Skeletal muscle satellite cell (primary cell): ENCODE data around the gene MYL6B.

Experiments used
- H3K27me3 ChIP-seq: 2 replicates; pipeline ENCODE4 v1.7.0; 2013; ENCODE audit warnings: low read length; ENCODE audit not compliant: control insufficient read depth, insufficient read depth
- H3K36me3 ChIP-seq: 2 replicates; pipeline ENCODE4 v1.7.0; 2013; ENCODE audit warnings: mild to moderate bottlenecking, control low read depth, low read length; ENCODE audit not compliant: insufficient read depth
- H3K4me1 ChIP-seq: 2 replicates; pipeline ENCODE4 v1.7.0; 2013; ENCODE audit warnings: low read length; ENCODE audit not compliant: control insufficient read depth, insufficient read depth
- H3K4me2 ChIP-seq: 2 replicates; pipeline ENCODE4 v1.7.0; 2013; ENCODE audit warnings: mild to moderate bottlenecking, low read length
- H3K4me3 ChIP-seq: 2 replicates; pipeline ENCODE4 v1.7.0; 2013; ENCODE audit warnings: low read length
- H3K9ac ChIP-seq: 2 replicates; pipeline ENCODE4 v1.7.0; 2013; ENCODE audit warnings: mild to moderate bottlenecking, low read depth, low read length, moderate library complexity
- H3K9me3 ChIP-seq: replicated peaks from 2 replicates; pipeline ENCODE4 v1.7.0; 2013; ENCODE audit warnings: mild to moderate bottlenecking, control low read depth, low read length

MYL6B gene

DNA sequence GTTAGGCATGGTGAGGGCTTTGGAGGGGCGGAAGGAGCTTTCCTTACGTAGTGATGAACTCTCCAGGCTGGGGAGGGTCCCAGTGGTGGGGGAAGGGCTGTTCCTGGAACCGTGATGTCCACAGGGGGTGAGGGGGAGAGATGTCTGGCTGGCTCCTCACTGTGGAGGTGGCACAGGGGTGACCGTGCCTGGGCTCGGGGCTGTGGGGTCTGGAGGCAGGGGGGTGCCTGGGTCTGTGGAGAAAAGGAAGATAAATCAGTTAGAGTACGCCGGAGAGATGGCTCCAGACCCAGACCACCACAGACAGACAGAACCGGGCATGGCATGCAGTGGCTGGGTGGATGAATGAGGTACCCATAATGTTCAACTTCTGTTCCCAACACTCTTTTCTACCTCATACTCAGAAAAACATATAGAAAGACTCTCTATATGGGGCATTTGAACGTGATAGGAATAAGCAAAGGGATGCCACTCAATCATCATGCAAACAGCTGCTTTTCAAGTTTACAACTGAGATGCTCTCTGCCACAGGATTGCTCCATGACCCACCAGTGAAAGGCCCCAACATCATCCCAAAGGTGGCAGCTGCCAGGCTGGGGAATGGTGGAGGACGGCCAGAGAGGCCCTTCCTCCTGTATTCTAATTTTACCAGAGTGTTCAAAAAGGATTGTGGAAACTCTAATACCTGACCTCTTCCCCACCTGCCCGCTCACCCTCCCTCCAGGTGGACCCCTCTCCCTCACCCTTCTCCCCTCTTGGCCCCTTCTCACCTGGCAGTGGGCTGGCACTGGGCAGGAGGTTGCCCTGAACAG lies 11.4 kb downstream of the MYL6B start:
- H3K36me3 ChIP-seq, result peaks cover 81% of the 10 kb centered on the region
- no peak overlapping the region for H3K9ac ChIP-seq
- H3K4me3 ChIP-seq, result no peak overlapping the region
- H3K4me1 ChIP-seq, result peaks cover 25% of the 10 kb centered on the region
- no peak overlapping the region for H3K4me2 ChIP-seq
- no peaks in the 10 kb centered on the region for H3K9me3 ChIP-seq
- no peaks in the 10 kb centered on the region for H3K27me3 ChIP-seq

DNA sequence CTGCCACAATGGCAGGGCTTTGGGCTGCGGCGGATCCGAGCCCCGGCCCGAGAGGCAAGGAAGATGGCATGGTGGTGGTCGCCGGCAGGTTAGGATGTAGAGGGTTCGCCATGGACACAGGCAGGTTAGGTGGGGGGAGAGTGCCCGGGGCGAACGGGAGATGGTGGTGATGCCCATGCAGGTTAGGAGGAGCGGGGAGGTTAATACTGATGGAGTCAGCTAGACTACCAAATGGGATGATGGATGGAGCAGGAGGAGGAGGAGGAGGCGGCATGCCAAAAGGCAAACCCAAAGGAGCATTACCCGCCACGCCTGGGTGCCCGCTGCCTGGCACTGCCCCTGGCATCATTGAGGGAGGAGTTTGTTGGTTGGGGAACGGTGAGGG lies 11.9 kb downstream of the MYL6B start:
- no peaks in the 10 kb centered on the region for H3K9me3 ChIP-seq
- H3K4me2 ChIP-seq, result no peak overlapping the region
- peaks cover 76% of the 10 kb centered on the region for H3K36me3 ChIP-seq
- no peaks in the 10 kb centered on the region for H3K27me3 ChIP-seq
- no peak overlapping the region for H3K4me3 ChIP-seq
- no peak overlapping the region for H3K9ac ChIP-seq
- H3K4me1 ChIP-seq, result peaks cover 25% of the 10 kb centered on the region

- no peaks in the 10 kb centered on the region for H3K27me3 ChIP-seq
- no peak overlapping the region for H3K9ac ChIP-seq
- H3K4me1 ChIP-seq, result peaks cover 18% of the 10 kb centered on the region
- H3K4me3 ChIP-seq, result no peak overlapping the region
- H3K4me2 ChIP-seq, result no peak overlapping the region
- H3K9me3 ChIP-seq, result no peaks in the 10 kb centered on the region
- H3K36me3 ChIP-seq, result peaks cover 76% of the 10 kb centered on the region
Observed at GRCh38 chr12:56165369-56165768, 13.0 kb downstream of the MYL6B start.

DNA sequence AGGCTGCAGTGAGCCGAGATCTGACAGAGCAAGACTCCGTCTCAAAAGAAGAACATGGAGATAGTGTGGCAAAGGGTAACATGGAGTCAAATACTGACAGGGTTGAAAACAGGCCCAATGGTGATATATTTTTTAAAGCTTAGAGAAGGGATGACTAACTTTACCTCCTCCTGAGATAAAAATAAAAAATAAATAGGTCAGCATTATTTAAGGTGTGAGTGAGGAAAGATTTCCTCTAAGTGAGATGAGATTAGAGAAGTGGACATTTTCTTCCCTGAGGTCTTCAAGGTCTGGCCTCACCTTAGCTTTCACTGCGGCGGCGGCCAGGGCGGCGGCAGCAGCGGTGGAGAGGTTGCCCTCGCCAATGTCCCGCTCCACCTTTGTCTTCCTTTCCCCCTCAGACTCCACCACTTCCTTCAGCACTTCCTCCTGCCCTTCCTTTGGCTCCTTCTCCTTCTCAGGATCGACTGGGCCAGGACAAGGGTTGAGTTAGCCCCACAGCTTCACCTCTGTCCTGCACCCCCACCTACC lies 16.9 kb downstream of the MYL6B start:
- no peaks in the 10 kb centered on the region for H3K9me3 ChIP-seq

DNA sequence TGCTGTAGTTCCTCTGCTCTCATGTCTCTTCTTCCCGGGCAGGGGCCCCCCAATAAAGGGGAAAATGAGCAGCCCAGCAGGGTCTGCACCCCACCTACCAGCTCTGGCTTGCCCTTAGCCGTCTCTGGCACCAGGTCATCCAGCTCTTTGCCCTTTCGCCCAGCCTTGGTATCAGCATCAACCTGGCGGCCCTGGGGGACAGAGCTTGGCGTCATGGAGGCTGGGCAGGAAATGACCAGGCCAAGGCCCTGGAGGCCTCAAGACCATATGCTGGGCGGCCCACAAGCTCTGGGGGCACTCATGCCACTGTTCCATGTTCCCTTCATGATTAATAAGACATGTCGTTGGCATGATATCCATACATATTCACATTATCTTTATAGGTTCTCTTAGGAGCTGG lies 20.5 kb downstream of the MYL6B start:
- Histone ChIP-seq H3K4me3 (no peak overlapping the region), H3K4me1 (no peaks in the 10 kb centered on the region), H3K4me2 (no peak overlapping the region), H3K27me3 (no peaks in the 10 kb centered on the region), H3K9me3 (no peaks in the 10 kb centered on the region), H3K36me3 (peaks cover 66% of the 10 kb centered on the region), H3K9ac (no peak overlapping the region)

More for the DNA sequence above, 16.9 kb downstream of the MYL6B start:
- no peak overlapping the region for H3K9ac ChIP-seq
- no peak overlapping the region for H3K4me3 ChIP-seq
- no peaks in the 10 kb centered on the region for H3K27me3 ChIP-seq
- H3K4me2 ChIP-seq, result no peak overlapping the region
- H3K4me1 ChIP-seq, result no peaks in the 10 kb centered on the region
- H3K36me3 ChIP-seq, result peaks cover 71% of the 10 kb centered on the region

DNA sequence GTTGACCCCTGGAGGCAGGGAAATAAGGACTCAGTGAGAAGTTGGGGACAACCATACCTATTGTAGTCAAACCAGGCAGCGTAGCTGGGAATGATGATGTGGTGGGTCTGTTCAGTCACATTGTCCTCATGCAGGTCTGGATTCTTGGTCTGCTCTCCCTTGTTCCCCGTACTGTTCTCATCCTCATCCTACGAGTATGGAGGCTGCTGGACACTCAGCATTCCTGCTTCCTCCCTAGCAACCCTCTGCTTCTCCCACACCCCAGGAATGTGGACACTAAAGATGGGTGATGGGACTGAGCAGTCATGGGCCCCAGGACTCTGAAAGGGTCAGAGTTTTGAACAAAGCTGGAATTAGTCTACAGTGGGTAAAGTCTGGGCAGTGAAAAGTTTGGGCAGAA lies 26.0 kb downstream of the MYL6B start:
- Histone ChIP-seq H3K4me1 (no peaks in the 10 kb centered on the region), H3K4me3 (no peak overlapping the region), H3K36me3 (peaks cover 63% of the 10 kb centered on the region), H3K27me3 (no peaks in the 10 kb centered on the region), H3K9me3 (no peaks in the 10 kb centered on the region), H3K9ac (no peak overlapping the region), H3K4me2 (no peak overlapping the region)

GRCh38 chr12:56186957-56187356 lies 34.6 kb downstream of the MYL6B start:
- Histone ChIP-seq H3K4me2 (peak overlapping the region; percentile 94), H3K4me1 (peaks cover 16% of the 10 kb centered on the region), H3K9ac (no peak overlapping the region), H3K27me3 (no peaks in the 10 kb centered on the region), H3K4me3 (no peak overlapping the region), H3K9me3 (no peaks in the 10 kb centered on the region), H3K36me3 (peaks cover 36% of the 10 kb centered on the region)

GRCh38 chr12:56188131-56188777 lies 35.9 kb downstream of the MYL6B start:
- H3K36me3 ChIP-seq, result peaks cover 31% of the 10 kb centered on the region
- no peaks in the 10 kb centered on the region for H3K9me3 ChIP-seq
- H3K9ac ChIP-seq, result peak overlapping the region; percentile 89
- peak overlapping the region; percentile 90 for H3K4me3 ChIP-seq
- peaks cover 16% of the 10 kb centered on the region for H3K4me1 ChIP-seq
- no peaks in the 10 kb centered on the region for H3K27me3 ChIP-seq
- peak overlapping the region; percentile 94 for H3K4me2 ChIP-seq

DNA sequence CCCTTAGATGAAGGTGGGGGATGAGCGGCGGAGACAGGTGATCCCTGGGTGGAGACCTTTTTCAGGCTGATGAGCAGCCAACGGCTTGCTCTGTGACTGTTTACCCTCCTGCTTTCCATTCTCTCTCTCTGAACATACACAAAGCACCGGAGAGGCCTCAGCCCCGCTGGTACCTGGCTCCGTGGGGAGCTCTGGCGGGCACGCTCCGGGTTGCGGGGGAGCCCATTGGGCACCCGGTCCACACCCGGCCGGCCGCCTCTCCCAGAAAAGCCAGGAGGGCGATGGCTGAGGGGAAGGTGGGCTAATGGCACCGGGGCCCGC lies 36.4 kb downstream of the MYL6B start:
- Histone ChIP-seq H3K9me3 (no peaks in the 10 kb centered on the region), H3K9ac (peak overlapping the region; percentile 89), H3K4me1 (peaks cover 16% of the 10 kb centered on the region)

GRCh38 chr12:56189099-56189917 lies 36.9 kb downstream of the MYL6B start, which contains the start of gene SMARCC2:
TSS of gene SMARCC2 (minus strand) at chr12:56189483. CDS start at chr12:56189461, 22 bp downstream.
- Histone ChIP-seq H3K27me3 (no peaks in the 10 kb centered on the region), H3K4me3 (peak within 1 kb of the TSS; percentile 90), H3K4me1 (peaks cover 16% of the 10 kb centered on the region), H3K9ac (peak within 1 kb of the TSS; percentile 89), H3K9me3 (no peaks in the 10 kb centered on the region), H3K36me3 (peaks cover 20% of the 10 kb centered on the region), H3K4me2 (peak within 1 kb of the TSS; percentile 94)

More for the DNA sequence above, 36.4 kb downstream of the MYL6B start:
- Histone ChIP-seq H3K4me2 (peak overlapping the region; percentile 94), H3K36me3 (peaks cover 26% of the 10 kb centered on the region), H3K4me3 (peak overlapping the region; percentile 90), H3K27me3 (no peaks in the 10 kb centered on the region)
